ENCODE results near the gene TNFRSF14.

Gene TNFRSF14

DNA sequence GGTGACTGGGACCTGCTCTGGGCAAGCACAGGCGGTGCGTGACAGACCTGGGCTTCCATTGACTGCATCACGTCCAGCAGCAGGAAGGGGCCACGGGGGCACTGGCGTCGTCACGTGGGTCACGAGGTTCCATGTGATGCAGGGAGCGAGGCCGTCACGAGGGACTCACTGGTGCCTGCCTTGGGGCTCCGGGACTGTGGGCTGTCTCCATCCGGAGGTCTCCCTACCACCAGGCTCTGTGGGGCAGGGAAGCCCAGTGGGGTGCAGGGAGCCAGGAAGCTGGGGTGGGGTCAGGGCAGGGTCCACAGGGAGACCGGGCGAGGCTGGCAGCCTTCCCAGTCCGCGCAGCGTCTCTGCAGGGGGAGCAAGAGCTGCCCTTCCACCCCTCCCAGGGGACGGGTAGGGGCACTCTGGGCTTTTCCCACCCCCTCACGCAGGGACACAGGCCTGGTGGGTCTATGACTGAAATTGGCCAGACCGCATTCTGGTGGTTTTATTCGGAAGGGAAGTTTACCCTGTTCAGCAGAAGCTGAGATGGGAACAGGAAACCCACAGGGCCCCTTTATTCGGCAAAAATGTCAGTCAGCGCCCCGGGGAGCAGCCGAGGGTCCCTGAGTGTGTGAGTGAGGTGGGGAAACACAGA lies 416 bp upstream of the TNFRSF14 start:
- TF ChIP-seq, protein P1, sequence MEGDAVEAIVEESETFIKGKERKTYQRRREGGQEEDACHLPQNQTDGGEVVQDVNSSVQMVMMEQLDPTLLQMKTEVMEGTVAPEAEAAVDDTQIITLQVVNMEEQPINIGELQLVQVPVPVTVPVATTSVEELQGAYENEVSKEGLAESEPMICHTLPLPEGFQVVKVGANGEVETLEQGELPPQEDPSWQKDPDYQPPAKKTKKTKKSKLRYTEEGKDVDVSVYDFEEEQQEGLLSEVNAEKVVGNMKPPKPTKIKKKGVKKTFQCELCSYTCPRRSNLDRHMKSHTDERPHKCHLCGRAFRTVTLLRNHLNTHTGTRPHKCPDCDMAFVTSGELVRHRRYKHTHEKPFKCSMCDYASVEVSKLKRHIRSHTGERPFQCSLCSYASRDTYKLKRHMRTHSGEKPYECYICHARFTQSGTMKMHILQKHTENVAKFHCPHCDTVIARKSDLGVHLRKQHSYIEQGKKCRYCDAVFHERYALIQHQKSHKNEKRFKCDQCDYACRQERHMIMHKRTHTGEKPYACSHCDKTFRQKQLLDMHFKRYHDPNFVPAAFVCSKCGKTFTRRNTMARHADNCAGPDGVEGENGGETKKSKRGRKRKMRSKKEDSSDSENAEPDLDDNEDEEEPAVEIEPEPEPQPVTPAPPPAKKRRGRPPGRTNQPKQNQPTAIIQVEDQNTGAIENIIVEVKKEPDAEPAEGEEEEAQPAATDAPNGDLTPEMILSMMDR (conservative IDR thresholded peaks at IDR 0.05; ENCODE audit: low read length), result 0 out of 2 replicates have a peak, but pooled peaks have one; percentile 9
- DNase-seq (ENCODE audit: low read depth), result peak; percentile 39
- peak overlapping the region; percentile 72 for H3K4me3 ChIP-seq (ENCODE audit: low read length)

DNA sequence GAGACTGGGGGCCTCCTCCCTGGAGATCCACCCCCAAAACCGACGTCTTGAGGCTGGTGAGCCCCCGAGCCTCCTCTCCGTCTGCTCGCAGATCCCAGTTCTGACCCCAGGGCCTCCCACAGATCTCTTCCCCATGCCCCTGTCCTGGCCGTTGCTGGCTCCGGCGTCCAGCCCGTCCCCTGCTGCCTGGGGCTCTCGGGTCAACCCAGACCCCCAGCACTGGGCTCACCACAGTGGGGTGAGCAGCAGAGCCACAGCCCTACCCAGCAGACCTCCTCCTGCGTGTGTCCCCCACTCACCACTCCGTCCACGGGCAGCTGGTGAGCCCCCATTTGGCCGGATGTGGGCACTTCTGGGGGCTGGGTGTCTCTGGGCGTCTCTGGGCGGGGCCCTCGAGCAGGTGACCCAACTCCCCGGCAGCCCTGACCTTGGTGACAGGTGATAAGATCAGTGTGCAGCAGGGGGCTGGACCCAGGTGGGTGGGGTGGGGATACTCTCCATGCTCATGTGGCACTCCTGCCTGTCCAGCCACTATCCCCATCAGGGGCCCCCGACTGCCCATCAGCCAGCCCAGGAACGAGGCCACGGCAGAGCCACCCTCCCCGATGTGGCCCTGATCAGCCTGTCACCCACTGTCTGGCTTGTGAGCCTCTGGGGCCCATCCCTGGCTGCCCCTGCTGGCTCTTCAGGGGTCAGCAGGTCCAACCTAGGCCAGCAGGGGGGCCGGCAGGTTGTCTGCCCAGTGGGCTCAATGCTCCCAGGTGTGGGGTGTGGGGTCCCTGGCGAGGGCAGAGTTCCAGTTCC lies 709 bp downstream of the TNFRSF14 start:
- peak overlapping the region; percentile 72 for H3K4me3 ChIP-seq (ENCODE audit: low read length)
- DNase-seq (ENCODE audit: low read depth), result no peak
- TF ChIP-seq, protein P1 (conservative IDR thresholded peaks at IDR 0.05; ENCODE audit: low read length), result no peak; the same call in 1 of the 2 replicates

DNA sequence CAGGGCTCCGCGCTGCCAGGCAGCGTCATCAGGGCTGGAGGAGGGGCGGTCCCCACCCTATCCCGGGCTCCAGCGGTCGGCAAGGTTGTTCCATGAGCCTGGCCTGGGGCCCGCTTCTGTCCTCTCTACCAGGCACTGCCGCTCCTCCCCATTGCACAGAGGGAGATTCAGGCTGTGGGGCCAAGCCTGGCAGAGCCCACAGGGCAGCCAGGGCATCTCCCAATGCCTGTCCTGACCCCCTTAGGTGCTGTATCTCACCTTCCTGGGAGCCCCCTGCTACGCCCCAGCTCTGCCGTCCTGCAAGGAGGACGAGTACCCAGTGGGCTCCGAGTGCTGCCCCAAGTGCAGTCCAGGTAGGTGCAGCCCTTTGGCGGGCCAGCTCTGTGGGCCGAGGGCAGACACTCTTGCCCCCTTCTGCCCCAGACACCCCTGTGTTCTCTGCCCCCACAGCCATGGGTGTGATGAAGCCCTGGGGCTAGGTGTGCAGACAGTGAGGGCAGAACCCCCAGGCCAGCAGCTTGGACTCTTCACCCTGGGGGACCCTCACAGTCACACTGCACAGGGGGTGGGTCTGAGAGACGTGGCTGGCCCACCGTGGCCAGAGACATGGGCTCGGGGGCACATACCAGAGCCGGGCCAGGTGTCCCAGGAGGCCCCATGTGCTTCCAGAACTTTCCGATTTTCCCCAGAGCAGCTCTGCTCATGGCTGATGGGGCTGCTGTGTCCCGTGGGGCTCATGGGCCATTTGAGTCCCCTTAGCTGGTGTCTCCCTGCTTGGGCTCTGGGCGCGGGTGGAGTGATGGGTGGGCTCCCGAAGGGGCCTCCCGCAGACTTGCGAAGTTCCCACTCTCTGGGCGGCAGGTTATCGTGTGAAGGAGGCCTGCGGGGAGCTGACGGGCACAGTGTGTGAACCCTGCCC lies 1.6 kb downstream of the TNFRSF14 start:
- H3K4me3 ChIP-seq (ENCODE audit: low read length), result peak overlapping the region; percentile 72

DNA sequence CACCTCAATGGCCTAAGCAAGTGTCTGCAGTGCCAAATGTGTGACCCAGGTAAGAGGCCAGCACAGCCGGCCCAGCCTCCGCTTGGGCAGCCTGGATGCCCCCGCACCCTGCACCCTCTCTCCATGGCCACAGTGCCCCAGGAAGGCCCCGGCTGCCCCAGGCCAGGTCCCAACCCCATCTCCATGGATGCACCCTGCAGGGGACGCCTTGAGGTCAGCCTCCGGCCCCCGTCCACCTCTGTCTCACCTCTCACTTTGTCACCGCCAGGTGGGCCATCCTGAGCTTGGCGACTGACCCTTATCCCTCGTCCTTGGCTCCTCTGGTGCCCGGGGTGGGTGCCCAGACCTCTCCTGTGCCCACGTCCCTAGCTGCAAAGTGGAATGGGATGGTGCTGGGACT lies 2.2 kb downstream of the TNFRSF14 start:
- TF ChIP-seq, protein P1 (conservative IDR thresholded peaks at IDR 0.05; ENCODE audit: low read length), result no peak
- H3K4me3 ChIP-seq (ENCODE audit: low read length), result no peak overlapping the region
- no peak for DNase-seq (ENCODE audit: low read depth)

More for the DNA sequence above, 1.6 kb downstream of the TNFRSF14 start:
- no peak for DNase-seq (ENCODE audit: low read depth)
- TF ChIP-seq, protein P1 (conservative IDR thresholded peaks at IDR 0.05; ENCODE audit: low read length), result no peak

DNA sequence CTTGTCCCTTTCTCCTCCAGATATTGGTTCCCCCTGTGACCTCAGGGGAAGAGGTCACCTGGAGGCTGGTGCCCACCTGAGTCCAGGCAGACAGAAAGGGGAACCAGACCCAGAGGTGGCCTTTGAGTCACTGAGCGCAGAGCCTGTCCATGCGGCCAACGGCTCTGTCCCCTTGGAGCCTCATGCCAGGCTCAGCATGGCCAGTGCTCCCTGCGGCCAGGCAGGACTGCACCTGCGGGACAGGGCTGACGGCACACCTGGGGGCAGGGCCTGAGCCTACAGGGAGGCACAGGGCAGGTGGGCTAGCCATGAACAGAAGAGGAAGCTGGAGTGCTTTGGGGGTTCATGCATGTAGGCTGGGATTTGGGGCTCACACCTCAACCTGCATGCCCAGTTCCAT lies 2.7 kb downstream of the TNFRSF14 start:
- no peak overlapping the region for H3K4me3 ChIP-seq (ENCODE audit: low read length)
- TF ChIP-seq, protein P1 (conservative IDR thresholded peaks at IDR 0.05; ENCODE audit: low read length), result no peak
- no peak for DNase-seq (ENCODE audit: low read depth)

DNA sequence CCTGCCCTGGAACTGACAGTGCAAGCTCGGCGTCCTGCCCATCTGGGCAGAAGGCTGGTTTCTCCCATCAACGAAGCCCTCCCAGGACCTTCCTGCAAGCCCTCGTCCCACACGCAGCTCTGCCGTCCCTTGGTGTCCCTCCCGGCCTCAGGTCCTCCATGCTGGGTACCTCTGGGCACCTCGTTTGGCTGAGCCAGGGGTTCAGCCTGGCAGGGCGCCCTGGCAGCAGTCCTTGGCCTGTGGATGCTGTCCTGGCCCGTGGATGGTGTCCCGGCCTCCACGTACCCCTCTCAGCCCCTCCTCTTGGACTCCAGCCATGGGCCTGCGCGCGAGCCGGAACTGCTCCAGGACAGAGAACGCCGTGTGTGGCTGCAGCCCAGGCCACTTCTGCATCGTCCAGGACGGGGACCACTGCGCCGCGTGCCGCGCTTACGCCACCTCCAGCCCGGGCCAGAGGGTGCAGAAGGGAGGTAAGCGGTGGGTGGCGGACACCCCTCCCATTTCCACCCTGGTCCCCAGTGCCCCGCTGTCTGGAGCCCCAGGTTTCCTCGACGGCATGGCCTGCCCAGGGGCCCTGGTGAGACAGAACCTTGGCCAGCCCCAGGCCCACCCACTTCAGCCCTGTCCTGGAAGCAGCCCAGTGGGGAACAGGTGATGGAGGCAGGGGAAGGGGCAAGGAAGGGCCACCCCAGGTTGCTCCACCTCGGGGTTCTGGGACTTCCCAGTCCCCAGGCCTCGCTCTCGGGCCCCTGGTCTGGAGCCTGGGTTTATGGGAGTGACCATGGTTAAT lies 3.5 kb downstream of the TNFRSF14 start:
- no peak for DNase-seq (ENCODE audit: low read depth)
- TF ChIP-seq, protein P1 (conservative IDR thresholded peaks at IDR 0.05; ENCODE audit: low read length), result no peak
- H3K4me3 ChIP-seq (ENCODE audit: low read length), result no peak overlapping the region

Measured in AG10803 (cell line).